ENCODE data around the gene TMEM86B.
A peak's percentile ranks its signal among the peaks of the same experiment; 100 is the strongest.

TMEM86B gene

DNA sequence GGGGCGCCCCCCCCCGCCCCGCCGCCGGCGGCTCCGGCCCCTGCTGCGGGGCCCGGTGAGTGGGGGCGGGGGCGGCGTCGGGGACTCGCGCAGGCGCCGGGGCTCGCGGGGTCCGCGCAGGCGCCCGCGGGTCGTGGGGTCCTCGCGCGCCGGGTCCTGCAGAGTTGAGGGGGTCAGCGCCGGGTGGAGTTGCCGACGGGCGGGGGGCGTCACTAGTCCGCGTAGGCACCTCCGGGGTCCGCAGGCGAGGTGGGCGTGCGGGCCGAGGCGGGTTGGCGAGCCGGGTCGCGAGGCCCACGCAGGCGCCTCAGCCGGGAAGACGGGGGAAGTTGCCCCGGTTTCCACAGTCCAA lies 29.9 kb upstream of the TMEM86B start:
- intact Hi-C loops (cut with DNase I), result loop anchor here (2.0 kb wide), 1 partner anchor 42 kb away; no protein-coding TSS in a partner anchor
- DNase-seq, result peak in 3 of 10 donors; percentile 16 to 87 (median 82)

DNA sequence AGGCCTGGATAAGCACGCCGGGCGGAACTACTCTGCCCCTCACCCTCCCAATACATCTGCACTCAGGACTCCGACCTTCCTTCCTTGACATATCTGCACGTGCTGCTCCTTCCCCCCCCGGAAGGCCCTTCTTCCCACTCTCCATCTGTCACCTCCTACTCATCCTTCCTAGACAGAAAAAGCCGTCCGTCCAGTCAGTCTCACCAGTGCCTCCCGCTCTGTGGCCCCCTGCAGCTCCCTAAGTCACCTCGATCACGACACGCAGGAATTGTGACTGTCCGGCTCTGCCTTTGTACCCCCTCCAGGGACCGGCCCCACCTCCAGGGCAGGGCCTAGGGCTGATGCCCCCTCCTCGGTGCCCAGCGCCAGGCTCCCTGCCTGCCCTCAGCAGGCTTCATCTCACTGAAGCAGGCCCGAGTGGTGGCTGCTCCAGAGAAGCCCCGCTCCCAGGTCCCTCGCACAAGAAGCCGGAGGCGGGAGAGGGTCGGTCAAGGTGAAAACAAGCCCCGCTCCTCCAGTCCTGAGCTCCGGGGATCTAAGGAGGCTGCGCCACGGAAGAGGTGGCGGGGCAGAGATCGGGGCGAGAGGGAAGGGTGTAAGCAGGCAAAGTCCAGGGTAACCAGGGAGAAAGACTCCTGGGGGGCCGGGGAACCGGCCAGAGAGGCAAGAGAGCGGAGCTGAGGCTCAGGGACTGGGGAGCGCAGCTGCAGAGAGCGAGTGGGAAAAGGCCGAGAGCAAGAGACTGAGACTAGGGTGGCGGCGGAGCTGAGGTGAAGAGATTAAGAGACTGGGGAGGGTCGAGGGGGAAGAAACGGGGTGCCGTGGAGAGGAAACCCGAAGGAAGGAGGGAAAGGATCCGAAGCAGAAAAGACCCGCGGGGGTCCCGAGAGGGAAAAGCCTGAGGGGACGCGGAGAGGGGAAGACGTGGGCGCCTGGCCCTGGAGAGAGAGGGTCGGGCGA lies 29.2 kb upstream of the TMEM86B start:
- intact Hi-C loops (cut with DNase I), result loop anchor here (1.0 to 2.0 kb wide), 2 partner anchors 22 to 41 kb away; no protein-coding TSS in a partner anchor
- peak in 3 of 10 donors; percentile 67 to 84 (median 79) for DNase-seq

DNA sequence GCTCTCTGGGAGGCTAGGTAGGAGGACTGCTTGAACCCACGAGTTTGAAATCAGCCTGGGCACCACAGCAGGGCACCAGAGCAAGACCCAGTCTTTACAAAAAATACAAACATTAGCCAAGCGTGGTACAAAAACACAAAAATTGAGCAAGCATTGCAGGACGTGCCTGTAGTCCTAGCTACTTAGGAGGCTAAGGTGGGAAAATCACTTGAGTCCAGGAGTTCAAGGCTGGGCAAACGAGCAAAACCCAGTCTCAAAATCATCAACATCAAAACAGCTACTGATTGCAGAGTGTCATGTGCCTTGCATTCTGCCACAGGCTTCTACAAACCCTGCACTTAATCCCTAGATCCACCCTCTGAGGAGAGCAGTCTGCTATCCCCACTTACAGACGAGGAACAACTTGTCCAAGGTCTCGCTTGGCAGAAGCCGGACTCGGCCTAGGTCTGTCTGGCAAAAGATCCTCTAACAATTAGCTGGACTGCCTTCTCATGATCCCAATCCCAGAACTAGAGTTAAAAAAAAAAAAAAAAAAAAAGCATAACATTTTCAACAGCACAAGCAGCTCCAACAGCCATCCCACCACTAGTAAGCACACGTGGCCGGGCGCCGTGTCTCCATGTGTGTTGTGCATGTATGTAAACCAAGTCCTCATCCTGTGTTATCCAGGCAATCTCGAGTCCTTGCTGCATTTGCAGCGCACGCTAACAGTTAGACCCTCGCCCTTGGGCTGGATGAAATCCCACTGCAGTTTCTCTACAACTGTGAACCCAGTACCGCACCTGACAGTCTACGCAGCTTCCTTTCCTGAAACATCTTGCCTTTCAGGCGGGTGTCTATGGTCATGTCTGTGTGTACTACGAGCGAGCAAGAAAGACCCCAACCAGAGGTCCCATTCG lies 28.2 kb upstream of the TMEM86B start:
- peak in 3 of 10 donors; percentile 69 to 86 (median 77) for DNase-seq

DNA sequence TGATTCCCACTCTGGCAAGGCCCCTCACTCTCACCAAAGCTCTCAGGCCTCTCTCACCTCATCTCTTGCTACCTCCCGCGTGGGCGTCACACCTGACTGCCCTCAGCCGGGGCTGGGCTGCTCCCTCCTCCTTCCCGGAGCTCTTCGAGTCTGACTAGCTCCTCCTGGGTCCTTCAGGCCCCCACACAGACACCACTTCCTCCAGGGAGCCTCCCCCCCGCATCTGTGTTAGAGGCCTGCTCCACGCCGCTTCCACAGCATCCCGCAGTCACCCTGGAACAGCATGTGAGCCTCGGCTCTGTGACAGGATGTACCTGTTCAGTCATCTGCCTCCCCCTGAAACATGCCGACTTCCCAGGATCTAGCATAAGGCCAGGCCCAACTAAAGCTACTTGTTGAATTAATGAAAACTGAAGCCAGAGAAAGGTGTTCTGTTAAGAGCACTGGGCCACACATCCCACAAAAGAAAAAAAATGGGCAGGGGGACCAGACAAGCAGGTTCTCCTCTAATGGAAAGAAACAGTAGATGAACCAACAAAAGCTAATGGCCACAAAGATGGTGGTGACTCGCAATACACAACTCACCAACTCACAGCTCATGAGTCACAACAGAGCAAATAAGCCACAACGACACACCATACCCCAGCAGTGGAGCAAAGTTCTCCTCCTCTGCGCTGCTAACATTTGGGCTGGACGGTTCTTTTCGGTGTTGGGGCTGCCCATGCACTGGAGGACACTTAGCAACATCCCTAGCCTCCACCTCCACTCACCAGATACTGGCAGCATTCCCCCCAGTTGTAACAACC lies 27.3 kb upstream of the TMEM86B start:
- DNase-seq, result peak in 3 of 10 donors; percentile 74 to 76 (median 75)
- intact Hi-C loops (cut with DNase I), result no loop called here

More for the DNA sequence above, 28.2 kb upstream of the TMEM86B start:
- intact Hi-C loops (cut with DNase I), result loop anchor here (1.0 kb wide), 1 partner anchor 22 kb away; no protein-coding TSS in a partner anchor

DNA sequence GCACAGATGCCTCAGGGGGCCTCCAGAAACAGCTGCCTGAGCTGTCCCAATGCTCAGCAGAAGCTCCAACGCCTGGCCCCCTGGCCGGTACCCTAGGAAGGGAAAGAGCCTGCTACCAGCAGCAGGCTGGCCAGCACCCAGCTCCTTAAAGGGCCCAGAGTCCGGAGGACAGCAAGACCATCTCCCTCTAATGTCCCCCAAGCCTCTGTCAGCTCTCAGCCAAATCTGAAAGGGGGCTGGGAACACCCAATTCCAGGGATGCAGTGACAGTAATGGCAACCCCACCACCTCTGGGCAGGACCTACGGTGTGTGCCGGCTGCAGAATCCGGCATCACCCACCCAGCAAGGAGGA lies 26.0 kb upstream of the TMEM86B start:
- DNase-seq, result peak in 1 of 10 donors; percentile 27
- intact Hi-C loops (cut with DNase I), result no loop called here

DNA sequence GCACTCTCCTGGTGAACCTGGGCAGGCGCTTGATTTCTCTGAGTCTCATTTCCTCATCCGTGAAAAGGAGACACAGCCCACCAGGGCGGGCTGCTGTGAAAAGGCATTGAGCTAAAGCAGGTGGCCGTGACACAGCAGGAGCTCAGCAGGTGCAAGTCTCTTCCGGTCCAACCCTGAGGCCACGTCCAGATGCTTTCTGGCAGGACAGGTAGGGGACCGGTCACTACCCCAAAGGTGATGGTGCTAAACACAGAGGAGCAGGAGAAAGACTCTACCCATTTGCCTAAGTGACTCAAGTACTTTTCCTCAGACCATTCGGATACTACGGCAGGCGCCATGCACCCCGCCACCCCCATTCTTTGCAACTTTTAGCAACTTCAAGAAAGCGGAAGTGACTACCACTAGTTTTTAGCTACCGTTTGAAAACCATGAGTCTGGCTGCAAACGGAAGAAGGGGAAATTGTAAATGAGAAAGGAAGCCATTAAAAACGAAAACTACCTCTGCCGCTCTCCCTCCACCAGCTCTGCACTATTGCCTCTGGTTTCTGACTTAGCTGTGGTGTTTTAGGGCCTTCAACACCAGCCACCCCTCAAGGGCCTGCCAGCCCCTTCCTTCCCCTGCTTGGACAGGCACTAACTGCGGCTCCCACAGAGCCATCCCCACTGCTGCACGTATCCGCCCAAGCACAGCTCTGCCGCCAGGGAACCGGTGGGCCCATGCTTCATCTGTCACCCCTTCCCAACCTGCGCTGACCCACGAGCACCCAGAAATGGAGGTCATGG lies 25.5 kb upstream of the TMEM86B start:
- DNase-seq, result peak in 3 of 10 donors; percentile 66 to 79 (median 75)
- intact Hi-C loops (cut with DNase I), result no loop called here

DNA sequence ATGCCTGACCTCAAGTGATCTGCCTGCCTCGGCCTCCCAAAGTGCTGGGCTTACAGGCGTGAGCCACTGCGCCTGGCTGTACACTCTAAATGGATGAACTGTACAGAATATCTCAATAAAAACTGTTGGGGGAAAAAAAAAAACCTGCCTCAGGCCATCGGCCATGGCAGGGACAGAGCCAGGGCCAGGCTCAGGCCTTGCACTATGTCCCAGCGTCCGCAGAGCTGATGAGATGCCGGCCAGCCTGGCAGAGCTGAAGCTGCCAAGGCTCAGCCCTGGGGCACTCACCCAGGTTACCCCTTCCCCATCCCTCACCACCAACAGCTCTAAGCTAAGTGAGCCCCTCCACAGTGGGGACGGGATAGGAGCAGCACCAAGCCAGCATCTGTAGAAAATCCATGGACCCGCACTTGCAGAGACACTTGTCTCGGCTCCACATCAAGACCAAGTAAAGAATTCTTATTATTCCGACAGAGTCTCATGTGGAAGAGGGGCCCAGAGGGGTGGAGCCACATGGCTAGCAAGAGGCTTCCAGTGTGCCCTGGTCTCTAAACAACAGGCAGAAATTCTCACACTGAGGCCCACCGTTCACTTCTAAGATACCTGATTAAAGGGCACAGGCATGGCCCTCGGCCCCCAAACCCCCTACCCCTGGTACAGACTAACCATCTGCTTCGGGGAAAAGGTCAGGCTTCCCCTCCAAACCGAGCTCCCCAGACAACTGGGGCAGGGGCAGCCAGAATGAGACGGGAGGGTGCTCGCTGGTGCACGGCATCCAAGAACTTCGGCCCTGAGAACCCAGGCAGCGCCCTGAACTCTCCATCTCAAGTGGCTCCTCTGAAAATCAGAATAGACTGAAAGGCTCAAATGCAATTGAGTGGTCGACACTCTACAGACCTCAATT lies 24.4 kb upstream of the TMEM86B start:
- intact Hi-C loops (cut with DNase I), result no loop called here
- peak in 3 of 10 donors; percentile 46 to 62 (median 55) for DNase-seq

DNA sequence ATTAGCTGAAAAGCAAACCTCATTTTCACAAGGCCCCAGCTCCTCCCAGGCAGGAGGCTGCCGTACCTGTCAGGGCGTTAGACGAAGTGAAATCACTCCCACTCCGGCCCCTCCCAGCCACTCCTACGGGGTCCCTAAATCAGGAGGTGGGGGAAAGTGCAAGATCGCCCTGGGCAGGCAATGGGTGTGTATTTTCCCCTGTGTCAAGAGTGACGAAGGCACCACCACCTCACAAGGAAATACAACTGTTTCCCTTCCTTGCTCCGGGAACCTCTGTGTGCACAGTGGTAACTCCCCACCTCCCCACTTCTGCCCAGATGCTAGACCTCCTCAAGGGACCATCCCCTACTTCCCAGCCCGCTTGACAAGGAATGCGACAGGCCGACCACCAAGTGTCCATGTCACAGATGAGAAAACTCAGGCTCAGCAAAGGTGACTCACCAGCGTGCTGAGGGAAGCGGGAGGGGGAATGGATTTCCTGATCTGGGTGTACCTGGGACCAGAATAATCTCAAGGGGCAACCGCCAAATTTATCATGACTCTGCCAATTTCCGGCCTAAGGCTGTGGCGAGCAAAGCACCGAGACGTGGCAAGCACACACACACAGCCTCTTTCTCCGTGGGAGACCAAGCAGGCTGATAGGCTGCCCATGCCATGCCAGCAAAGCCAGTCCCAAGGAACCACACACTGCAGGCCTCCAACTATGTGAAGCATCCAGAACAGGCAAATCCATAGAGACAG lies 22.9 kb upstream of the TMEM86B start:
- peak in 3 of 10 donors; percentile 49 to 73 (median 60) for DNase-seq

DNA sequence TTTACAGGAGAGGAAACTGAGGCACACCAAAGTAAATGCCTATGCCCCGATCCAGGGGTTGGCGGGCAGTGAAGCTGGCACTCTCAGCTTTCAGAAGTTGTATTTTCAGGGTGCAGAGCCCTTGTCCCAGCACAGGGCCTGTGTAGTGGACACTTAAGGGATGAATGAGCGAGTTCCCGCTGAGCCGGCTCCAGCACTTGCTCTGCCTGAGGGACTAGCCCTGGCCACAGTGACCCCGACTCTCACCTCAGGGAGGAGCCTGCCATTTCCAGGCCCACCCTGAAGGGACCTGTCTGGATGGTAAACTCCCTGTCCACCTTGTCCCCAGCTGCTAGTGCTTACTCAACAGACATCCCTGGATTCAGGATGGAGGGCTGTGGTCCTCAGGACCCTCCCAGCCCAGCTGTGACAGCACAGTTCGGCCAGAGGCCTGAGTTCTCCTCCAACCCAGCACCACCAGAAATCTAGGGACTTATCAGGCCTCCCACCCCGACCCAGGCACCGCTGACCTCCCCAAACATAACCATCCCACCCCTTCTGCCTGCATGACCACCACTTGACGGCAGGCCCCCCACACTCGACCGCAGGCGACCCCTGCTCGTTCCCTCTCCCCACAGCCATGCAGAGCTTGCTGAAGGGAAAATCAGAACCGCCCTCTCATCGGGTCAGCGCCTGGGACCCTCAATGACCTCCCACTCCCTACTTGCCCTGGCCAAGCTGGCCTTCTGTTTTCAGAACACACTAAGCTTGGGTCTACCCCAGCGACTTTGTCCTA lies 21.9 kb upstream of the TMEM86B start:
- intact Hi-C loops (cut with DNase I), result no loop called here
- peak in 3 of 10 donors; percentile 40 to 74 (median 67) for DNase-seq

More for the DNA sequence above, 22.9 kb upstream of the TMEM86B start:
- intact Hi-C loops (cut with DNase I), result no loop called here

DNA sequence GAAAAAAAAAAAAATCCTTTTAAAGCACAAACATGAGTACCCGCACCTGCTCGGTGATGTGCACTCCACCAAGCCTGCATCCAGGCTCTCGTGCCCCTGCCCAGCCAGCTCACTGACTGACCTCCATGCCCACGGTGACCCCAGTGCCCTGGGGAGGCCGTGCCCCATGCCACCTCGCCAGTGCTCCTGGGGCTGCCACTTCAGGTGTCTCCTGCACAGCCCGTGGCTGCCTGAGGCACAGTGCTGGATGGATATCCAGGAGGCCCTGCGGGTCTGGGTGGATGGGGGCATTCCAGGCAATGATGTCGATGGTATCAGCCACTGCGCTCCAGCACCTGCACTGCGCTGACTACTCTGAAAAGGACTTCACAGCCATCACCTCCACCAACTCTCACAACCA lies 21.3 kb upstream of the TMEM86B start:
- DNase-seq, result peak in 3 of 10 donors; percentile 59 to 65 (median 62)

DNA sequence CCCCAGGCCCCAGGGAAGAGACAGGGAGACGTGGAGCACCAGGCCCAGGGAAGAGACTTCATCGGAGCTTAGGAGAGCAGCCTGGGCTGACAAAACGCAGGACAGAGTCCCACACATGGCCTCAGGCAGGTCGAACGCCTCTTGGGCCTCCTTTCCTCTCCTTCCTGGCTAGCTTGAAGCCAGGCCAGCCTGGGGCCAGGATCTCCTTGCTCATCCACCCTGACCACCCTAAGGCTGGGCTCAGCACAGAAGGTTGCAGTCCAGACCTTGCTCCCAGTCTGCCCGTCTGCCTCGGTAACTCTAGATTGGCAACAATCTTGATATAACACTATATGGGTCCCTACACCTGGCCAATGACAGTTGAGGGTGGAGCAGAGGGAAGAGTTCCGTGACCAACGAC lies 20.1 kb upstream of the TMEM86B start:
- intact Hi-C loops (cut with DNase I), result no loop called here
- peak in 1 of 10 donors; percentile 39 for DNase-seq

More for the DNA sequence above, 21.3 kb upstream of the TMEM86B start:
- intact Hi-C loops (cut with DNase I), result no loop called here

DNA sequence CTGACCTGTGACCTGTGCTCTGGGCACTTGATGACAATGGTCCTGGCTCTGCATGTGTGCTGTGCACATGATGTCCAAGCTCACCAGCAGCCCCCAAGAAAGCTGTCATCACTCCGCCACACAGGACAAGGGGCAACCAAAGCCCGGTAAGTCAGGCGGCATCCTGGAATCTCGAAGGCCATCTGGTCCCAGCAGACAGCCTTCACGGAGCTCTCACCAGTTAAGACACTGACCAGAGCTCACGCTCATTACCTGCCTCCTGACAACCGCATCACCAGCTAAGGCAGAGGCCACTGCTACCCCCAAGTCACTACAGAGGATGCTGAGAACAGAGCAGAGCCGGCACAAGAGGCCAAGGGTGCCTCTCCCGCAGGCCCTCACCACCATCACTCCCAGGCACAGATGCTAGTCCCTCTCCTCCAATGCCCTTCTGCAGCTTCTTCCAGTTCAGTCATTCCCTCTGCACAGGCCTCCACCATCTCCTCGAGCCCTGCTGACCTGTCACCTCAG lies 19.7 kb upstream of the TMEM86B start:
- intact Hi-C loops (cut with DNase I), result no loop called here
- peak in 3 of 10 donors; percentile 20 to 59 (median 51) for DNase-seq

DNA sequence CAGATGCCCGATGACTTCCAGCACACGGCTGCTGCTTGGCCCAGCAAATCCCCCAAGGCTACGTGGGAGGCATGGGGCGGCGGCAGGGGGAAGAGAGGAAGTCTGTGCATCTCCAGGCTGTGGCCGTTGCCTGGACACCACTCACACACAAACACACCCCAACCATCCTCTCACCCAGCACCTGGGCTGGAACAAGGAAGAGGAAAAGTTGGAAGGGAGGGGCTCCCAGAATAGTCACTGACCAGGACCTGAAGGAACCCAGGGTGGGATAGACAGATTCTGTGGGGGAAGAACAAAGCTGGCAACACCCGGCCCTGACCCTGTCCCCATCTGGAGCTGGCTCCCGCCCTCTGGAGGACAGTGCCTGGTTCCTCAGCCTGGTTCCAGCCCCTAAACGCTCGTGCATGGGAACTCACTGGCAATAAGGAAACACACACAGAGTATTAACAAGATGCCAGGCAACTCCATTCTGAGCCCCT lies 19.1 kb upstream of the TMEM86B start:
- DNase-seq, result peak in 3 of 10 donors; percentile 70 to 80 (median 79)

DNA sequence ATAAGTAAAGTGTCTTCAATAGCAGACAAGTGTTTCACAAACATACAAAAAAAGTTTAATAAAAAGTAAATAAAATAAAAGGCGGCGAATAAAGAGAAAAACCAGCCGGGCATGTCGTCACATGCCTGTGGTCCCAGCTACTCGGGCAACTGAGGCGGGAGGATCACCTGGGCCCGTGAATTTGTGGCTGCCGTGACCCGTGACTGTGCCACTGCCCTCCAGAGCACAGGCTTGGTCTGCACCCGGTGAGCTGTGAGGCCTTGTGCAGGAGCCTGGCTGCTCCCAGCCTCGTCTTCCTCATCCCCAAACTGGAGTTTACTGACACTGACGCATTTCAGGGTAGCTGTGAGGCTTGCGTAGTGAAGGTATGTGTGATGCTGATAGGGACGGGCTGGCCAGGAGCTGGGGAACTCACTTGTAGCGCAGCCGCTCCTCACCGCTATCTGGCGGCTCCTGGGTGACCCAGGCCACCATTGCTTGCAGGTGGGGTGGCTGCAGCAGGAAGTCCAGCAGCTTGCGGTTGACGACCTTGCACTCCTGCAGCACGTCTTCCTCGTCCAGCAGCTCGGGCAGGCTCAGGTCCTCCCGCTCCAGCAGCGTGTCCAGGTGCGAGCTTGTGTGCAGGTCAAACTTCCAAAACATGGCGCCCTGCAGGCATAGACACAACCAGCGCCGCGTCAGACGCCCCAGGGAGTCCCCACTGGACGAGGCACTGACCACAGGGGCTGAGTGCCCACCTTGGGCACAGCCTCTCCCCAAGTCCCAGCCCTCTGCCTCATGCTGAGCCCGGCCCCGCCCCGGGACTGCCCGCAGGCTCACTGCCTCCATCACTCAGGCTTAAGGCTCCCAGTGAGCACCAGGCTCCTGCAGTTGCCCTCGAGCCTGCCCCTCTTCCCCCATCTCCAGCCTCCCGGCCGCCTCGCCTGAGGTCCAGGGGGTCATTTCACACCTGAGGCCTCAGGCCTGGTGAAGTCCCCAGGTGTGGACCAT lies 18.2 kb upstream of the TMEM86B start:
- intact Hi-C loops (cut with DNase I), result no loop called here
- DNase-seq, result peak in 3 of 10 donors; percentile 53 to 82 (median 75)

More for the DNA sequence above, 19.1 kb upstream of the TMEM86B start:
- intact Hi-C loops (cut with DNase I), result no loop called here
